GM20000 (cell line): ENCODE results near the gene AFTPH.

Source experiments
- DNase-seq: peaks from one replicate; pipeline ENCODE4 v3.0.0; 2012; ENCODE audit warnings: low spot score
- TF ChIP-seq, protein P1 (sequence below): IDR thresholded peaks from 2 replicates; pipeline ENCODE4 v1.5.1; 2012; ENCODE audit warnings: mild to moderate bottlenecking, control low read depth; ENCODE audit errors: extremely low read depth, missing control alignments

AFTPH gene

GRCh38 chr2:64523666-64524603 lies at the start of gene AFTPH:
AFTPH (plus strand) TSS chr2:64524328; CDS start chr2:64551475, 27,147 bp downstream.
- peak; percentile 98 for DNase-seq
- TF ChIP-seq, protein P1, sequence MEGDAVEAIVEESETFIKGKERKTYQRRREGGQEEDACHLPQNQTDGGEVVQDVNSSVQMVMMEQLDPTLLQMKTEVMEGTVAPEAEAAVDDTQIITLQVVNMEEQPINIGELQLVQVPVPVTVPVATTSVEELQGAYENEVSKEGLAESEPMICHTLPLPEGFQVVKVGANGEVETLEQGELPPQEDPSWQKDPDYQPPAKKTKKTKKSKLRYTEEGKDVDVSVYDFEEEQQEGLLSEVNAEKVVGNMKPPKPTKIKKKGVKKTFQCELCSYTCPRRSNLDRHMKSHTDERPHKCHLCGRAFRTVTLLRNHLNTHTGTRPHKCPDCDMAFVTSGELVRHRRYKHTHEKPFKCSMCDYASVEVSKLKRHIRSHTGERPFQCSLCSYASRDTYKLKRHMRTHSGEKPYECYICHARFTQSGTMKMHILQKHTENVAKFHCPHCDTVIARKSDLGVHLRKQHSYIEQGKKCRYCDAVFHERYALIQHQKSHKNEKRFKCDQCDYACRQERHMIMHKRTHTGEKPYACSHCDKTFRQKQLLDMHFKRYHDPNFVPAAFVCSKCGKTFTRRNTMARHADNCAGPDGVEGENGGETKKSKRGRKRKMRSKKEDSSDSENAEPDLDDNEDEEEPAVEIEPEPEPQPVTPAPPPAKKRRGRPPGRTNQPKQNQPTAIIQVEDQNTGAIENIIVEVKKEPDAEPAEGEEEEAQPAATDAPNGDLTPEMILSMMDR = no peak

DNA sequence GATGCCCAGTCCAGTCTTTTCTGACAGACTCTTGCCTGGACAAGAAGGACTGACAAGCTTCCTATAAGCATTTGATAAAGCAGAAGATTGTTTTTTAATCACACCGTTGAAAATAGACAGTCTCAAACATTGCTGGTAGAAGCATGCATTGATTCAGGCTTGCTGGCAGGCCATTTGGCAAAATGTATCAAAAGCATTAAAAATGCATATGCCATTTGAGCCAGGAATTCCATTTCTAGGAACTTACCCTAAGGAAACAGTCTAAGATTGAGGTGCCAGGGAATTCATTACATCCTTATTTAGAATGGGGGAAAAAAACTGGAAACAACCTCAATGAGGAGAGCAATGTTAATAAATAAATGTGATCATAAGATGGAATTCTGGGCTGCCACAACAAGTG lies 49.5 kb upstream of the AFTPH start:
- TF ChIP-seq, protein P1 = no peak
- no peak for DNase-seq

GRCh38 chr2:64477037-64477436 lies 47.1 kb upstream of the AFTPH start:
- no peak for DNase-seq
- TF ChIP-seq, protein P1 = no peak

DNA sequence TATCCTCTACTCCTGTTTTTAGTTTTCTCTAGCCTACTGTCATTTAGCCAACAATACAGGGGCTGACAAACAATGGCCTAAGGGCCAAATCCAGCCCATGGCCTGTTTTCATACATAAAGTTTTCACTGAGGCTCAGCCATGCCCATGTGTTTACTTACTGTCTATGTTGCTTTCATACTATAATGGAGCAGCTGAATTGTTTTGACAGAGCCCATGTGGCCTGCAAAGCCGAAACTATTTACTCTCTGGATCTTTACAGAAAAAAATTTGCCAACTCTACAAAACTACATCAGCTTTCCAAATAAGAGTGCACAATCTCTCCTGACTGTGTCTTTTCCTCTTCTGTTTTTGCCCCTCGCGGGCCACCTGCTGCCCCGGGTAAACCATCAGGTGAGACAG lies 46.1 kb upstream of the AFTPH start:
- no peak for DNase-seq
- TF ChIP-seq, protein P1 = no peak

- DNase-seq = no peak
- TF ChIP-seq, protein P1 = no peak
Observed at GRCh38 chr2:64478502-64479230, 45.5 kb upstream of the AFTPH start.

DNA sequence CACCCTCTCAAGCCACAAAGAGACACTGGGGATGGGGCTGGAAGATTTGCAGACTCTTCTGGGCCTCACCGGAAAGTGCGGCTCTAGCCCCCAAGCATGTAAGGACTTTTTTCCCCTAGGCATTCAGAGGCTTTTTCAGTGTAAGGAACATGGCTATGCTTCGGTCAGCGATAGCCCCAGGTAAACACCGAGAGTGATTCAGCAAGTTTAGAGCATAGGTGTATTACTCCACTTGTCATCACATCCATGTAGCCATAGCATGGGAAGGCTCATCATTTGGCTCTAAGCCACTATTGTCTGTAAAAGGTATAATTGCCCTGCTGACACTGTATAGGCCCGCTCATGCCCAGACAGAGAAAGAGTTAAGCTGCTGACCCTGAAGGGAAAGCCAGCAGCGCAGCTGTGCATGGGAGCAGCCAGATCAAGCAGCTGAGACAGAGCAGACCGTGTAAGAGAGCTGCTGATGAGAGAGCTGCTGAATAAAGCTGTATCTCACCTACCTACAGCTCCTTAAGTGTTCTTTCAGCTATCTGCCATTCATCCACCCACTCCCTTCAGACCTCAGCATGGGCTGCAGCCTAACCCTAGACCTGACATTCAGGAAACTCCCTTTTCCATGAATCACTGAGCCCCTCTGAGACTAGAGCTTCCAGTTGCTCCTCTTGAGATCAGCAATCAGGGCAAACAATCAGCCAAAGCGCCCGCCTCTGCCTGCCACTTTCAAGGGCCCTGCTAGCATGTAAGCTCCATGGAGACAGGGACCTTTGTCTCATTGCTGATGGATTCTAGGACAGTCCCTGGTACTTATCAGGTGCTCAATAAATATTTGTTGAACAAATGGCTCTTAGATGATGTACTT lies 44.6 kb upstream of the AFTPH start:
- DNase-seq = no peak
- TF ChIP-seq, protein P1 = no peak
